ENCODE measurements around the gene TGFBRAP1. TPM values are rescaled to one million over a fixed set of nuclear protein-coding genes. Genes with fewer than 3 reads are reported as not detected.
"Not testable (repeated sequence)": the region's sequence is repeated elsewhere in the genome, so short reads cannot be mapped to it uniquely, and the experiment has no call there.

Gene TGFBRAP1
- total RNA-seq, 2 donors from 2014 or later = 15.5 to 17.4 TPM

GRCh38 chr2:105327690-105328089 lies 1.8 kb downstream of the TGFBRAP1 start:
- Histone ChIP-seq H3K9me3 (ENCODE audit: control insufficient read depth, low read length) (no peaks in the 10 kb centered on the region), H3K36me3 (ENCODE audit: control insufficient read depth, insufficient read depth, low read length) (no peaks in the 10 kb centered on the region), H3K27me3 (ENCODE audit: control insufficient read depth, insufficient read depth, low read length, poor library complexity, severe bottlenecking) (no peaks in the 10 kb centered on the region), H3K4me1 (ENCODE audit: control insufficient read depth, insufficient read depth, low read length) (peaks cover 5% of the 10 kb centered on the region), H3K27ac (ENCODE audit: low read depth, low read length) (no peak overlapping the region), H3K9ac (ENCODE audit: extremely low read depth, low read length, poor library complexity, severe bottlenecking) (no peak overlapping the region), H3K4me3 (ENCODE audit: low read length) (no peak overlapping the region)
- Mint-ChIP-seq H3K27ac (no peak overlapping the region), H3K4me1 (peaks cover 28% of the 10 kb centered on the region), H3K9me3 (no peaks in the 10 kb centered on the region), H3K27me3 (ENCODE audit: insufficient read depth) (no peaks in the 10 kb centered on the region), H3K4me3 (no peak overlapping the region), H3K36me3 (ENCODE audit: low read depth) (no peaks in the 10 kb centered on the region)
- DNase-seq = no peak
- no peak for TF ChIP-seq CTCF (conservative IDR thresholded peaks at IDR 0.05)
- 92 to 100% methylated on average over 1 to 2 of the region's 2 CpGs for WGBS, 2 experiments (ENCODE audit: insufficient coverage in 1 of 2, insufficient read length in 1 of 2)

GRCh38 chr2:105327271-105327670 lies 2.3 kb downstream of the TGFBRAP1 start:
- WGBS, 2 experiments (ENCODE audit: insufficient coverage in 1 of 2, insufficient read length in 1 of 2) = 90 to 100% methylated on average over 1 to 3 of the region's 3 CpGs
- H3K4me1 Mint-ChIP-seq = peaks cover 28% of the 10 kb centered on the region
- not testable (repeated sequence) for H3K27me3 ChIP-seq (ENCODE audit: control insufficient read depth, insufficient read depth, low read length, poor library complexity, severe bottlenecking); H3K4me3 Mint-ChIP-seq; H3K36me3 Mint-ChIP-seq (ENCODE audit: low read depth); H3K4me1 ChIP-seq (ENCODE audit: control insufficient read depth, insufficient read depth, low read length); H3K27ac ChIP-seq (ENCODE audit: low read depth, low read length); H3K27me3 Mint-ChIP-seq (ENCODE audit: insufficient read depth); H3K4me3 ChIP-seq (ENCODE audit: low read length); H3K9me3 Mint-ChIP-seq; H3K27ac Mint-ChIP-seq; H3K9me3 ChIP-seq (ENCODE audit: control insufficient read depth, low read length); H3K9ac ChIP-seq (ENCODE audit: extremely low read depth, low read length, poor library complexity, severe bottlenecking); H3K36me3 ChIP-seq (ENCODE audit: control insufficient read depth, insufficient read depth, low read length); DNase-seq

GRCh38 chr2:105325389-105325963 lies 4.1 kb downstream of the TGFBRAP1 start:
- Mint-ChIP-seq H3K4me3 (no peak overlapping the region), H3K27me3 (ENCODE audit: insufficient read depth) (no peaks in the 10 kb centered on the region), H3K27ac (peak overlapping the region; percentile 83), H3K4me1 (peaks cover 32% of the 10 kb centered on the region), H3K36me3 (ENCODE audit: low read depth) (no peaks in the 10 kb centered on the region), H3K9me3 (no peaks in the 10 kb centered on the region)
- Histone ChIP-seq H3K4me1 (ENCODE audit: control insufficient read depth, insufficient read depth, low read length) (peaks cover 5% of the 10 kb centered on the region), H3K9ac (ENCODE audit: extremely low read depth, low read length, poor library complexity, severe bottlenecking) (no peak overlapping the region), H3K36me3 (ENCODE audit: control insufficient read depth, insufficient read depth, low read length) (no peaks in the 10 kb centered on the region), H3K27ac (ENCODE audit: low read depth, low read length) (no peak overlapping the region), H3K27me3 (ENCODE audit: control insufficient read depth, insufficient read depth, low read length, poor library complexity, severe bottlenecking) (no peaks in the 10 kb centered on the region), H3K4me3 (ENCODE audit: low read length) (no peak overlapping the region), H3K9me3 (ENCODE audit: control insufficient read depth, low read length) (no peaks in the 10 kb centered on the region)
- no peak for TF ChIP-seq CTCF (conservative IDR thresholded peaks at IDR 0.05)
- 69 to 89% methylated on average over 3 of the region's 3 CpGs for WGBS, 2 experiments (ENCODE audit: insufficient coverage in 1 of 2, insufficient read length in 1 of 2)
- no peak for DNase-seq

GRCh38 chr2:105324732-105325131 lies 4.8 kb downstream of the TGFBRAP1 start:
- TF ChIP-seq CTCF (conservative IDR thresholded peaks at IDR 0.05) = no peak
- H3K4me3 ChIP-seq (ENCODE audit: low read length) = no peak overlapping the region
- H3K9me3 Mint-ChIP-seq = no peaks in the 10 kb centered on the region
- DNase-seq = peak; percentile 61
- no peak overlapping the region for H3K9ac ChIP-seq (ENCODE audit: extremely low read depth, low read length, poor library complexity, severe bottlenecking)
- no peaks in the 10 kb centered on the region for H3K36me3 Mint-ChIP-seq (ENCODE audit: low read depth)
- H3K9me3 ChIP-seq (ENCODE audit: control insufficient read depth, low read length) = no peaks in the 10 kb centered on the region
- no peak overlapping the region for H3K27ac ChIP-seq (ENCODE audit: low read depth, low read length)
- no peak overlapping the region for H3K4me3 Mint-ChIP-seq
- H3K27me3 Mint-ChIP-seq (ENCODE audit: insufficient read depth) = no peaks in the 10 kb centered on the region
- H3K27me3 ChIP-seq (ENCODE audit: control insufficient read depth, insufficient read depth, low read length, poor library complexity, severe bottlenecking) = no peaks in the 10 kb centered on the region
- peaks cover 32% of the 10 kb centered on the region for H3K4me1 Mint-ChIP-seq
- H3K4me1 ChIP-seq (ENCODE audit: control insufficient read depth, insufficient read depth, low read length) = no peaks in the 10 kb centered on the region
- H3K27ac Mint-ChIP-seq = peak overlapping the region; percentile 83
- 88 to 89% methylated on average over 3 to 4 of the region's 4 CpGs for WGBS, 2 experiments (ENCODE audit: insufficient coverage in 1 of 2, insufficient read length in 1 of 2)
- no peaks in the 10 kb centered on the region for H3K36me3 ChIP-seq (ENCODE audit: control insufficient read depth, insufficient read depth, low read length)
